H9 (cell line): Measurements from ENCODE around the gene ALOX5. TPM values are rescaled to one million over a fixed set of nuclear protein-coding genes. Genes with fewer than 3 reads are reported as not detected.
A peak's percentile ranks its signal among the peaks of the same experiment; 100 is the strongest.

ENCODE experiments used
- DNase-seq: peaks from one replicate; pipeline ENCODE4 v3.0.0-alpha.2; 2017
- H2AFZ ChIP-seq: one replicate; pipeline ENCODE4 v1.6.1; 2013; ENCODE audit warnings: mild to moderate bottlenecking, low read length, control low read depth, moderate library complexity
- H2AK5ac ChIP-seq: 2 replicates; pipeline ENCODE4 v1.6.1; 2013; ENCODE audit warnings: low read length, control low read depth, mixed read lengths; ENCODE audit not compliant: insufficient read length
- H2BK120ac ChIP-seq: one replicate; pipeline ENCODE4 v1.6.1; 2013; ENCODE audit warnings: low read depth, mild to moderate bottlenecking, low read length, control low read depth, inconsistent platforms; ENCODE audit not compliant: poor library complexity, severe bottlenecking
- H2BK12ac ChIP-seq: 2 replicates; pipeline ENCODE4 v1.6.1; 2013; ENCODE audit warnings: low read length, control low read depth, mixed read lengths, low read depth; ENCODE audit not compliant: insufficient read length
- H2BK15ac ChIP-seq: 2 replicates; pipeline ENCODE4 v1.6.1; 2013; ENCODE audit warnings: low read depth, low read length, control low read depth
- H2BK20ac ChIP-seq: one replicate; pipeline ENCODE4 v1.6.1; 2013; ENCODE audit warnings: low read depth, mild to moderate bottlenecking, low read length, control low read depth, inconsistent platforms; ENCODE audit not compliant: poor library complexity, severe bottlenecking
- H2BK5ac ChIP-seq: 2 replicates; pipeline ENCODE4 v1.6.1; 2013; ENCODE audit warnings: low read length, control low read depth, mixed read lengths; ENCODE audit not compliant: insufficient read length
- H3K14ac ChIP-seq: 2 replicates; pipeline ENCODE4 v1.6.1; 2013; ENCODE audit warnings: low read length, control low read depth; ENCODE audit not compliant: insufficient read depth
- H3K18ac ChIP-seq: 2 replicates; pipeline ENCODE4 v1.6.1; 2013; ENCODE audit warnings: low read depth, mild to moderate bottlenecking, mixed read lengths, low read length, control low read depth; ENCODE audit not compliant: insufficient read length
- H3K23ac ChIP-seq: 2 replicates; pipeline ENCODE4 v1.6.1; 2013; ENCODE audit warnings: low read length, control low read depth, mixed read lengths, low read depth; ENCODE audit not compliant: insufficient read length
- H3K23me2 ChIP-seq: 2 replicates; pipeline ENCODE4 v1.6.1; 2013; ENCODE audit warnings: low read depth, mild to moderate bottlenecking, mixed read lengths, low read length, control low read depth; ENCODE audit not compliant: insufficient read length, poor library complexity, severe bottlenecking
- H3K27ac ChIP-seq: 2 replicates; pipeline ENCODE4 v1.5.1; 2013; ENCODE audit warnings: low read length, control low read depth, mixed read lengths, low read depth; ENCODE audit not compliant: insufficient read length
- H3K27me3 ChIP-seq: 2 replicates; pipeline ENCODE4 v1.6.1; 2013; ENCODE audit warnings: low read length, control low read depth, inconsistent platforms; ENCODE audit not compliant: insufficient read depth
- H3K4ac ChIP-seq: 2 replicates; pipeline ENCODE4 v1.6.1; 2013; ENCODE audit warnings: low read depth, mild to moderate bottlenecking, control low read depth, inconsistent platforms, low read length, moderate library complexity
- H3K4me1 ChIP-seq: 2 replicates; pipeline ENCODE4 v1.6.1; 2013; ENCODE audit warnings: low read length, control low read depth, inconsistent platforms; ENCODE audit not compliant: insufficient read depth
- H3K4me2 ChIP-seq: 2 replicates; pipeline ENCODE4 v1.6.1; 2013; ENCODE audit warnings: low read length, control low read depth, mixed read lengths; ENCODE audit not compliant: insufficient read length, insufficient read depth
- H3K56ac ChIP-seq: 2 replicates; pipeline ENCODE4 v1.6.1; 2013; ENCODE audit warnings: low read depth, mild to moderate bottlenecking, mixed read lengths, low read length, control low read depth; ENCODE audit not compliant: insufficient read length
- H3K79me1 ChIP-seq: 2 replicates; pipeline ENCODE4 v1.6.1; 2013; ENCODE audit warnings: low read depth, mild to moderate bottlenecking, moderate library complexity, low read length, control low read depth, inconsistent platforms; ENCODE audit not compliant: insufficient read depth, poor library complexity, severe bottlenecking
- H3K79me2 ChIP-seq: 2 replicates; pipeline ENCODE4 v1.6.1; 2013; ENCODE audit warnings: low read length, control low read depth, inconsistent platforms; ENCODE audit not compliant: insufficient read depth
- H3K9ac ChIP-seq: 2 replicates; pipeline ENCODE4 v1.6.1; 2013; ENCODE audit warnings: low read length, control low read depth, mixed read lengths; ENCODE audit not compliant: insufficient read length; ENCODE audit errors: extremely low read depth
- H3K9me3 ChIP-seq: one replicate; pipeline ENCODE4 v1.6.1; 2013; ENCODE audit warnings: low read depth, low read length, inconsistent platforms; ENCODE audit not compliant: control insufficient read depth
- H3T11ph ChIP-seq: one replicate; pipeline ENCODE4 v1.6.1; 2013; ENCODE audit warnings: mild to moderate bottlenecking, low read length, control low read depth, inconsistent platforms
- H4K20me1 ChIP-seq: one replicate; pipeline ENCODE4 v1.6.1; 2013; ENCODE audit not compliant: control insufficient read depth, insufficient read length, insufficient read depth
- H4K5ac ChIP-seq: 2 replicates; pipeline ENCODE4 v1.6.1; 2013; ENCODE audit warnings: low read depth, mild to moderate bottlenecking, mixed read lengths, low read length, control low read depth; ENCODE audit not compliant: insufficient read length
- H4K8ac ChIP-seq: replicated peaks from 2 replicates; pipeline ENCODE4 v1.6.1; 2013; ENCODE audit warnings: low read length, control low read depth, mixed read lengths, low read depth; ENCODE audit not compliant: insufficient read length
- H4K91ac ChIP-seq: 2 replicates; pipeline ENCODE4 v1.6.1; 2013; ENCODE audit warnings: low read depth, mild to moderate bottlenecking, moderate library complexity, mixed read lengths, low read length, control low read depth; ENCODE audit not compliant: insufficient read length
- H3K27ac Mint-ChIP-seq, 3 experiments: 2 replicates in 2 of 3; 3 replicates in 1 of 3; pipeline ENCODE4 v1.8.0; 2020 to 2021; ENCODE audit warnings: mixed read lengths in 3 of 3, mild to moderate bottlenecking in 1 of 3, moderate library complexity in 1 of 3
- H3K27me3 Mint-ChIP-seq: 2 replicates; pipeline ENCODE4 v1.8.0; 2021; ENCODE audit warnings: low read depth, mild to moderate bottlenecking, moderate library complexity, mixed read lengths
- H3K36me3 Mint-ChIP-seq, 3 experiments: 2 replicates in 2 of 3; 3 replicates in 1 of 3; pipeline ENCODE4 v1.8.0; 2020 to 2021; ENCODE audit warnings: low read depth in 3 of 3, mixed read lengths in 3 of 3; ENCODE audit not compliant: insufficient read depth in 1 of 3
- H3K4me1 Mint-ChIP-seq, 2 experiments: 2 replicates each; pipeline ENCODE4 v1.8.0; 2020; ENCODE audit warnings: mixed read lengths in 2 of 2
- H3K4me3 Mint-ChIP-seq, 2 experiments: 2 replicates in 1 of 2; 3 replicates in 1 of 2; pipeline ENCODE4 v1.8.0; 2020 to 2021; ENCODE audit warnings: mild to moderate bottlenecking in 2 of 2, mixed read lengths in 2 of 2, moderate library complexity in 1 of 2
- H3K9me3 Mint-ChIP-seq, 2 experiments: 2 replicates in 1 of 2; 3 replicates in 1 of 2; pipeline ENCODE4 v1.8.0; 2020; ENCODE audit warnings: mild to moderate bottlenecking in 2 of 2, mixed read lengths in 2 of 2, moderate library complexity in 1 of 2
- CTCF ChIP-seq: fragments of 200-600 bp; sonication (generic); conservative IDR thresholded peaks from 3 replicates; pipeline ENCODE4 v1.8.0; 2021; ENCODE audit warnings: antibody characterized with exemption, mild to moderate bottlenecking
- WGBS: extraction: QIAGEN DNeasy Blood & Tissue Kit; methylation state at CpG from one replicate; pipeline ENCODE4 v1.1.7; 2013; ENCODE audit warnings: missing lambda C conversion rate, low lambda C conversion rate, mixed read lengths; ENCODE audit not compliant: insufficient read length; ENCODE audit errors: extremely low coverage; 5-methylcytosine and 5-hydroxymethylcytosine counted together
- total RNA-seq: library from RNA; stranded (reverse); gene quantifications from 2 replicates; pipeline ENCODE4 v1.2.1, GENCODE V29; 2021

Gene ALOX5
- total RNA-seq, 1 experiment from 2014 or later: 3.7 TPM

GRCh38 chr10:45439873-45440272 lies 65.9 kb downstream of the ALOX5 start:
- Histone ChIP-seq H3K79me1 (no peaks in the 10 kb centered on the region), H2BK5ac (no peak overlapping the region), H3K4me2 (no peak overlapping the region), H4K5ac (no peak overlapping the region), H2BK15ac (no peak overlapping the region), H2BK120ac (no peak overlapping the region), H3K27me3 (no peaks in the 10 kb centered on the region), H2BK12ac (no peak overlapping the region), H3K18ac (no peak overlapping the region), H3K23ac (no peak overlapping the region), H2BK20ac (no peak overlapping the region), H3K9me3 (no peaks in the 10 kb centered on the region), H3K14ac (0 out of 2 replicates have a peak overlapping the region, but pooled peaks have one; percentile 8), H3K56ac (no peak overlapping the region), H3K79me2 (no peaks in the 10 kb centered on the region), H2AK5ac (no peak overlapping the region), H3T11ph (no peak overlapping the region), H3K4me1 (no peaks in the 10 kb centered on the region), H3K9ac (no peak overlapping the region), H3K4ac (no peak overlapping the region), H3K27ac (no peak overlapping the region), H2AFZ (no peak overlapping the region), H3K23me2 (no peaks in the 10 kb centered on the region), H4K91ac (no peak overlapping the region), H4K8ac (no peak overlapping the region), H4K20me1 (no peaks in the 10 kb centered on the region)
- H3K27ac Mint-ChIP-seq: peak overlapping the region in 2 of 3 experiments; percentile 18 to 21; a peak in 1 of 7 replicates
- no peaks in the 10 kb centered on the region for H3K27me3 Mint-ChIP-seq
- peaks cover 3 to 13% of the 10 kb centered on the region in 2 experiments; a peak in 4 of 5 replicates for H3K9me3 Mint-ChIP-seq
- peaks cover 5 to 11% of the 10 kb centered on the region in 2 experiments; a peak in 3 of 4 replicates for H3K4me1 Mint-ChIP-seq
- H3K4me3 Mint-ChIP-seq: no peak overlapping the region
- no CpG with 5 or more reads among the region's 7 CpGs for WGBS
- H3K36me3 Mint-ChIP-seq: peaks cover 0 to 8% (median 3%) of the 10 kb centered on the region in 3 experiments; a peak in 1 of 7 replicates
- no peak for TF ChIP-seq CTCF
- no peak for DNase-seq
